SU-DHL-6 (cell line): ENCODE results near the gene ZNF799.
"Not testable (repeated sequence)": the region's sequence is repeated elsewhere in the genome, so short reads cannot be mapped to it uniquely, and the experiment has no call there.

Source experiments
- H2AFZ ChIP-seq: fragments of 200-600 bp; sonication (generic); 2 replicates; pipeline ENCODE4 v1.6.1; 2014; ENCODE audit warnings: low read depth, mild to moderate bottlenecking, moderate library complexity, mixed read lengths, antibody characterized with exemption, low read length; ENCODE audit not compliant: severe bottlenecking
- H3F3A ChIP-seq: fragments of 200-600 bp; shearing (Covaris generic); 2 replicates; pipeline ENCODE4 v1.6.0; 2016; ENCODE audit warnings: antibody characterized with exemption, mild to moderate bottlenecking; ENCODE audit not compliant: insufficient read depth
- H3K27ac ChIP-seq: fragments of 200-600 bp; sonication (generic); 2 replicates; pipeline ENCODE4 v1.5.1; 2016; ENCODE audit warnings: low read depth, mild to moderate bottlenecking, low read length, moderate library complexity, mixed read lengths
- H3K27me3 ChIP-seq: fragments of 200-600 bp; sonication (generic), shearing (Covaris generic); 2 replicates; pipeline ENCODE4 v1.6.0; 2014; ENCODE audit warnings: mild to moderate bottlenecking, low read length
- H3K36me3 ChIP-seq: fragments of 200-600 bp; sonication (generic); 2 replicates; pipeline ENCODE4 v1.6.1; 2014; ENCODE audit warnings: mild to moderate bottlenecking, low read length, mixed read lengths
- H3K4me2 ChIP-seq: fragments of 300-600, 200-600 bp; shearing (Covaris generic), sonication (generic); 2 replicates; pipeline ENCODE4 v1.6.0; 2014; ENCODE audit warnings: low read length, low read depth, mild to moderate bottlenecking; ENCODE audit not compliant: poor library complexity, severe bottlenecking
- H3K4me3 ChIP-seq: fragments of 200-600 bp; sonication (generic); 2 replicates; pipeline ENCODE4 v1.5.1; 2014; ENCODE audit warnings: antibody characterized with exemption, low read length, mild to moderate bottlenecking, mixed read lengths; ENCODE audit not compliant: insufficient read depth, poor library complexity, severe bottlenecking
- H3K79me2 ChIP-seq: fragments of 200-600 bp; sonication (generic); 2 replicates; pipeline ENCODE4 v1.6.1; 2014; ENCODE audit warnings: mild to moderate bottlenecking, low read length, moderate library complexity; ENCODE audit not compliant: insufficient read depth
- H3K9ac ChIP-seq: fragments of 200-600 bp; sonication (generic); 2 replicates; pipeline ENCODE4 v1.7.0; 2014; ENCODE audit warnings: mild to moderate bottlenecking, low read length
- H3K9me2 ChIP-seq: fragments of 200-600 bp; sonication (generic); replicated peaks from 2 replicates; pipeline ENCODE4 v1.6.1; 2014; ENCODE audit warnings: low read length; ENCODE audit not compliant: insufficient read depth
- H3K9me3 ChIP-seq: fragments of 200-600 bp; sonication (generic); 2 replicates; pipeline ENCODE4 v1.6.1; 2014; ENCODE audit warnings: low read length, mixed read lengths; ENCODE audit not compliant: insufficient read depth
- H4K20me1 ChIP-seq: fragments of 200-600 bp; sonication (generic); 2 replicates; pipeline ENCODE4 v1.6.1; 2014; ENCODE audit warnings: low read depth, mild to moderate bottlenecking, antibody characterized with exemption, low read length, moderate library complexity, mixed read lengths
- CTCF ChIP-seq: fragments of 200-600 bp; sonication (generic); IDR thresholded peaks from one replicate; pipeline ENCODE4 v1.5.1; 2017; ENCODE audit warnings: antibody characterized with exemption, mild to moderate bottlenecking, low read length, moderate library complexity; ENCODE audit not compliant: insufficient read depth, poor library complexity, severe bottlenecking
- EZH2phosphoT487 ChIP-seq: fragments of 200-600 bp; sonication (generic), shearing (Covaris generic); conservative IDR thresholded peaks from 2 replicates; pipeline ENCODE4 v1.6.1; 2018; ENCODE audit warnings: mild to moderate bottlenecking, antibody characterized with exemption, low read length, moderate library complexity, mixed read lengths

The ZNF799 gene

GRCh38 chr19:12425236-12425887, 24.3 kb upstream of the ZNF799 start:
- Histone ChIP-seq H4K20me1 (no peaks in the 10 kb centered on the region), H3K9ac (no peak overlapping the region), H3K4me3 (no peak overlapping the region), H3K9me2 (no peaks in the 10 kb centered on the region), H2AFZ (no peak overlapping the region), H3K9me3 (no peaks in the 10 kb centered on the region), H3F3A (no peaks in the 10 kb centered on the region), H3K36me3 (peaks cover 4% of the 10 kb centered on the region; the same call in 1 of the 2 replicates), H3K27ac (no peak overlapping the region), H3K4me2 (no peak overlapping the region), H3K79me2 (no peaks in the 10 kb centered on the region), H3K27me3 (no peaks in the 10 kb centered on the region)
- no peak for TF ChIP-seq CTCF
- no peak for TF ChIP-seq EZH2phosphoT487

GRCh38 chr19:12417273-12417672, 16.2 kb upstream of the ZNF799 start:
- not testable (repeated sequence) for H3K36me3 ChIP-seq, H3K4me3 ChIP-seq, H4K20me1 ChIP-seq, H3K9me3 ChIP-seq, H3F3A ChIP-seq, H3K79me2 ChIP-seq, H2AFZ ChIP-seq, H3K27me3 ChIP-seq, H3K9me2 ChIP-seq, H3K27ac ChIP-seq, H3K4me2 ChIP-seq, H3K9ac ChIP-seq

GRCh38 chr19:12411893-12412292, 10.8 kb upstream of the ZNF799 start:
- no peak for TF ChIP-seq CTCF
- TF ChIP-seq EZH2phosphoT487 = no peak
- Histone ChIP-seq H3K9ac (no peak overlapping the region), H3K79me2 (no peaks in the 10 kb centered on the region), H2AFZ (no peak overlapping the region), H3K4me2 (no peak overlapping the region), H4K20me1 (no peaks in the 10 kb centered on the region), H3K27ac (no peak overlapping the region), H3K27me3 (no peaks in the 10 kb centered on the region), H3K4me3 (no peak overlapping the region), H3K9me3 (no peaks in the 10 kb centered on the region), H3K36me3 (no peaks in the 10 kb centered on the region), H3K9me2 (no peaks in the 10 kb centered on the region), H3F3A (no peaks in the 10 kb centered on the region)

- Histone ChIP-seq H3K79me2 (peaks cover 36% of the 10 kb centered on the region), H3K4me2 (peak overlapping the region; percentile 78), H3K27ac (peak overlapping the region; percentile 44; the same call in 1 of the 2 replicates), H3K4me3 (peak overlapping the region; percentile 97), H3K9ac (peak overlapping the region; percentile 82), H2AFZ (peak overlapping the region; percentile 88)
- not testable (repeated sequence) for H4K20me1 ChIP-seq, H3K9me2 ChIP-seq, H3F3A ChIP-seq, H3K27me3 ChIP-seq, H3K9me3 ChIP-seq, H3K36me3 ChIP-seq
Measured at GRCh38 chr19:12399901-12400632, 1.0 kb downstream of the ZNF799 start.

- not testable (repeated sequence) for H3K27me3 ChIP-seq, H3K4me3 ChIP-seq, H3K4me2 ChIP-seq, H3F3A ChIP-seq, H2AFZ ChIP-seq, H3K27ac ChIP-seq, H3K9ac ChIP-seq, H3K9me2 ChIP-seq, H4K20me1 ChIP-seq, H3K9me3 ChIP-seq
- H3K36me3 ChIP-seq = peaks cover 40% of the 10 kb centered on the region
- H3K79me2 ChIP-seq = peaks cover 25% of the 10 kb centered on the region
Measured at GRCh38 chr19:12391148-12391547, 9.9 kb downstream of the ZNF799 start.

GRCh38 chr19:12386365-12386764, 14.7 kb downstream of the ZNF799 start:
- not testable (repeated sequence) for H3K27me3 ChIP-seq, H3K9me3 ChIP-seq, H3K4me2 ChIP-seq, H2AFZ ChIP-seq, H3K9me2 ChIP-seq, H3F3A ChIP-seq, H3K4me3 ChIP-seq, H3K9ac ChIP-seq, H3K79me2 ChIP-seq, H3K27ac ChIP-seq, H4K20me1 ChIP-seq
- peaks cover 30% of the 10 kb centered on the region for H3K36me3 ChIP-seq
